Kidney (tissue), 14 donors: Measurements from ENCODE around the gene TMTC1. TPM values are rescaled to one million over a fixed set of nuclear protein-coding genes. Genes with fewer than 3 reads are reported as not detected.

Experiments
- DNase-seq, 5 donors: peaks; one replicate each; pipeline ENCODE4 v3.0.0-alpha.2; 2013 to 2020
- FAIRE-seq: peaks from 2 replicates; lab custom pipeline; 2012; peaks lifted over from hg19 to GRCh38; lab: Jason Lieb, UNC
- H3K27ac ChIP-seq, 2 donors: one replicate each; pipeline ENCODE4 v1.7.0; 2013; ENCODE audit warnings: low read depth in 2 of 2, low read length in 2 of 2, inconsistent platforms in 1 of 2
- H3K27me3 ChIP-seq: one replicate; pipeline ENCODE4 v1.7.1; 2013; ENCODE audit warnings: low read length, inconsistent platforms; ENCODE audit not compliant: control insufficient read depth, insufficient read depth
- H3K36me3 ChIP-seq, 3 donors: one replicate each; pipeline versions ENCODE4 v1.7.0 to v1.7.1; 2013; ENCODE audit warnings: low read length in 3 of 3, control low read depth in 1 of 3, inconsistent platforms in 1 of 3; ENCODE audit not compliant: insufficient read depth in 3 of 3, control insufficient read depth in 2 of 3
- H3K4me1 ChIP-seq, 3 donors: one replicate each; pipeline versions ENCODE4 v1.7.0 to v1.7.1; 2013; ENCODE audit warnings: low read length in 3 of 3, inconsistent platforms in 1 of 3, low read depth in 1 of 3; ENCODE audit not compliant: control insufficient read depth in 2 of 3, insufficient read depth in 2 of 3
- H3K4me3 ChIP-seq, 3 donors: one replicate each; pipeline versions ENCODE4 v1.7.0 to v1.8.1; 2013; ENCODE audit warnings: low read length in 3 of 3, control low read depth in 1 of 3, inconsistent platforms in 1 of 3
- H3K9ac ChIP-seq, 3 donors: one replicate each; pipeline versions ENCODE4 v1.7.0 to v1.7.1; 2013; ENCODE audit warnings: low read length in 3 of 3, control low read depth in 1 of 3, inconsistent platforms in 1 of 3
- H3K9me3 ChIP-seq, 3 donors: one replicate each; pipeline versions ENCODE4 v1.7.0 to v1.7.1; 2013; ENCODE audit warnings: low read length in 3 of 3, control low read depth in 1 of 3, inconsistent platforms in 1 of 3; ENCODE audit not compliant: control insufficient read depth in 2 of 3, insufficient read depth in 1 of 3
- intact Hi-C: fragments of 100-400 bp; cut with DNase I; formaldehyde crosslinking; loops from one replicate; pipeline ENCODE4 v1.11.1; 2022
- polyA plus RNA-seq: library from polyadenylated mRNA; stranded (reverse); fragments of 350-450 nt; fragmentation: Illumina TruSeq; extraction: RNeasy Lipid Tissue Mini Kit (QIAGEN cat#74804); gene quantifications from one replicate; pipeline ENCODE4 v1.2.3, GENCODE V29; 2014; ENCODE audit warnings: low read depth, low replicate concordance; ENCODE audit not compliant: insufficient read depth
- total RNA-seq: library from RNA; stranded (reverse); fragmentation: NEBNext Ultra II Directional; extraction: Animal tissue kit (Norgen Biotek cat#: 25700); gene quantifications from one replicate; pipeline ENCODE4 v1.2.1, GENCODE V29; 2021
- TF ChIP-seq, protein P1 (sequence below): IDR thresholded peaks from 3 replicates; pipeline ENCODE4 v1.5.1; 2012; ENCODE audit warnings: mild to moderate bottlenecking, moderate library complexity, borderline replicate concordance; ENCODE audit not compliant: insufficient read depth; ENCODE audit errors: extremely low read depth
- donor health status: control.
- donor health status: control.
- donor health status: control.
- donor health status: control.
- donor health status: control.
- donor health status: DM: yes; HTN: yes; CAD: no.
- donor health status: Normal renal cell carcinoma (clear cell type).

TMTC1 gene
- total and polyA plus RNA-seq, 2 donors from 2014 or later: 10.9 to 58.8 TPM

DNA sequence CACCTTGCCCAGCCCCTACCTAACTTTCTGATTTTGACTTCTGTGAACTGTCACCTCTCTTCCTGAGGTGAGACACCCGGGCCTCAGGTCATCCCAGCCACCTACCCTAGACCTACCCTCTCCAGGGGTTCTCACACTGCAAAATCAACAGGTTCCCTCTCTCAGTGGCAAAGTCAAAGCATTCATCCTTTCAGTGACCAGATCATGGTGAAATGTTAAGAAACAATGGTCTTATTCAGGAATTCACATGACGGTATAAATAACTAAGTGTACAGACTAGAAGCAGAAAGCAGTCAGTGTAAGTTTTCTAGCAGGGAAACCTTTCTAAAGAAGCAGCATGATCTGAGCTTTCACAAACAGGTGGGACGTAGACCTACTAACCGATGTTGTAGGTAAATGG is 133.4 kb downstream of the TMTC1 start:
- Histone ChIP-seq H3K27ac (no peak overlapping the region), H3K9me3 (no peaks in the 10 kb centered on the region), H3K9ac (no peak overlapping the region), H3K36me3 (peaks cover 0 to 2% (median 0%) of the 10 kb centered on the region in 3 donors), H3K4me3 (no peak overlapping the region), H3K4me1 (no peaks in the 10 kb centered on the region), H3K27me3 (no peaks in the 10 kb centered on the region)
- FAIRE-seq: no peak
- no peak for DNase-seq
- intact Hi-C loops: no loop called here
- TF ChIP-seq, protein P1, sequence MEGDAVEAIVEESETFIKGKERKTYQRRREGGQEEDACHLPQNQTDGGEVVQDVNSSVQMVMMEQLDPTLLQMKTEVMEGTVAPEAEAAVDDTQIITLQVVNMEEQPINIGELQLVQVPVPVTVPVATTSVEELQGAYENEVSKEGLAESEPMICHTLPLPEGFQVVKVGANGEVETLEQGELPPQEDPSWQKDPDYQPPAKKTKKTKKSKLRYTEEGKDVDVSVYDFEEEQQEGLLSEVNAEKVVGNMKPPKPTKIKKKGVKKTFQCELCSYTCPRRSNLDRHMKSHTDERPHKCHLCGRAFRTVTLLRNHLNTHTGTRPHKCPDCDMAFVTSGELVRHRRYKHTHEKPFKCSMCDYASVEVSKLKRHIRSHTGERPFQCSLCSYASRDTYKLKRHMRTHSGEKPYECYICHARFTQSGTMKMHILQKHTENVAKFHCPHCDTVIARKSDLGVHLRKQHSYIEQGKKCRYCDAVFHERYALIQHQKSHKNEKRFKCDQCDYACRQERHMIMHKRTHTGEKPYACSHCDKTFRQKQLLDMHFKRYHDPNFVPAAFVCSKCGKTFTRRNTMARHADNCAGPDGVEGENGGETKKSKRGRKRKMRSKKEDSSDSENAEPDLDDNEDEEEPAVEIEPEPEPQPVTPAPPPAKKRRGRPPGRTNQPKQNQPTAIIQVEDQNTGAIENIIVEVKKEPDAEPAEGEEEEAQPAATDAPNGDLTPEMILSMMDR: no peak

DNA sequence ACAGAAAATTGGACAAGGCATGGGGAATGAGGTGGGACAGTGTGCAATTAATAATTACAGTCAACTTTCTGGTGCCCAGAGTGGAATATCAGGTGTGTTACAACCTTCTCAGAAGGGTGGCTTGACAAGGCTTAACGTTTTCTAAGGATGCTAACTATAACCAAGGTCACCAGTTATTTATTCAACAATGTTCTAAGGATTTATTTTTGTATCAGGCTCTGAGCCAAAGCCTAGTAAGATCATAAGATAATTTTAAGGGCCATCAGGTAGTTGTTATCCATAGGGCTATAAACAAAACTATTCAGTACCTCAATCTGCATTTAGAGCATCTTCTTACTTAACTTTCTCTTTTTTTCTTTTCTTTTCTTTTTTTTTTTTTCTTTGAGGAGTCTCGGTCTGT is 134.0 kb downstream of the TMTC1 start:
- DNase-seq: no peak
- Histone ChIP-seq H3K9me3 (no peaks in the 10 kb centered on the region), H3K4me3 (no peak overlapping the region), H3K4me1 (no peaks in the 10 kb centered on the region), H3K27ac (no peak overlapping the region), H3K27me3 (no peaks in the 10 kb centered on the region), H3K36me3 (peaks cover 0 to 2% (median 0%) of the 10 kb centered on the region in 3 donors), H3K9ac (no peak overlapping the region)
- FAIRE-seq: no peak
- intact Hi-C loops: no loop called here
- TF ChIP-seq, protein P1: no peak

- Histone ChIP-seq H3K4me1 (peaks cover 0 to 5% (median 0%) of the 10 kb centered on the region in 3 donors), H3K27ac (no peak overlapping the region), H3K9ac (no peak overlapping the region), H3K36me3 (no peaks in the 10 kb centered on the region), H3K27me3 (no peaks in the 10 kb centered on the region), H3K4me3 (no peak overlapping the region), H3K9me3 (no peaks in the 10 kb centered on the region)
- FAIRE-seq (no peak), DNase-seq (no peak)
- TF ChIP-seq, protein P1: no peak
- intact Hi-C loops: no loop called here
Observed at GRCh38 chr12:29644536-29645162, 139.1 kb downstream of the TMTC1 start.
